ENCODE data around the gene CTNND2.

GRCh38 chr5:11292648-11293356, 611.4 kb downstream of the CTNND2 start:
- TF ChIP-seq, protein P1, sequence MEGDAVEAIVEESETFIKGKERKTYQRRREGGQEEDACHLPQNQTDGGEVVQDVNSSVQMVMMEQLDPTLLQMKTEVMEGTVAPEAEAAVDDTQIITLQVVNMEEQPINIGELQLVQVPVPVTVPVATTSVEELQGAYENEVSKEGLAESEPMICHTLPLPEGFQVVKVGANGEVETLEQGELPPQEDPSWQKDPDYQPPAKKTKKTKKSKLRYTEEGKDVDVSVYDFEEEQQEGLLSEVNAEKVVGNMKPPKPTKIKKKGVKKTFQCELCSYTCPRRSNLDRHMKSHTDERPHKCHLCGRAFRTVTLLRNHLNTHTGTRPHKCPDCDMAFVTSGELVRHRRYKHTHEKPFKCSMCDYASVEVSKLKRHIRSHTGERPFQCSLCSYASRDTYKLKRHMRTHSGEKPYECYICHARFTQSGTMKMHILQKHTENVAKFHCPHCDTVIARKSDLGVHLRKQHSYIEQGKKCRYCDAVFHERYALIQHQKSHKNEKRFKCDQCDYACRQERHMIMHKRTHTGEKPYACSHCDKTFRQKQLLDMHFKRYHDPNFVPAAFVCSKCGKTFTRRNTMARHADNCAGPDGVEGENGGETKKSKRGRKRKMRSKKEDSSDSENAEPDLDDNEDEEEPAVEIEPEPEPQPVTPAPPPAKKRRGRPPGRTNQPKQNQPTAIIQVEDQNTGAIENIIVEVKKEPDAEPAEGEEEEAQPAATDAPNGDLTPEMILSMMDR (IDR thresholded peaks at IDR 0.05; ENCODE audit: poor library complexity, severe bottlenecking): no peak
- TF ChIP-seq POLR2AphosphoS5 (IDR thresholded peaks at IDR 0.05) (no peak), EZH2 (IDR thresholded peaks at IDR 0.05; ENCODE audit: borderline replicate concordance, insufficient read depth, low read length, poor library complexity, severe bottlenecking) (no peak), RAD21 (conservative IDR thresholded peaks at IDR 0.05) (no peak), REST (IDR thresholded peaks at IDR 0.05; ENCODE audit: borderline replicate concordance) (no peak), EP300 (conservative IDR thresholded peaks at IDR 0.05; ENCODE audit: poor library complexity, severe bottlenecking) (no peak), TAF1 (IDR thresholded peaks at IDR 0.05; ENCODE audit: low read depth) (no peak), MXI1 (conservative IDR thresholded peaks at IDR 0.05; ENCODE audit: poor library complexity, severe bottlenecking) (no peak), SMC3 (conservative IDR thresholded peaks at IDR 0.05; ENCODE audit: poor library complexity) (no peak)
